Activated gamma-delta T cell (primary cell): ENCODE measurements around the gene USP48.

Source experiments
- DNase-seq: peaks from one replicate; lab custom pipeline; 2025; lab: John Stamatoyannopoulos, UW

The USP48 gene

DNA sequence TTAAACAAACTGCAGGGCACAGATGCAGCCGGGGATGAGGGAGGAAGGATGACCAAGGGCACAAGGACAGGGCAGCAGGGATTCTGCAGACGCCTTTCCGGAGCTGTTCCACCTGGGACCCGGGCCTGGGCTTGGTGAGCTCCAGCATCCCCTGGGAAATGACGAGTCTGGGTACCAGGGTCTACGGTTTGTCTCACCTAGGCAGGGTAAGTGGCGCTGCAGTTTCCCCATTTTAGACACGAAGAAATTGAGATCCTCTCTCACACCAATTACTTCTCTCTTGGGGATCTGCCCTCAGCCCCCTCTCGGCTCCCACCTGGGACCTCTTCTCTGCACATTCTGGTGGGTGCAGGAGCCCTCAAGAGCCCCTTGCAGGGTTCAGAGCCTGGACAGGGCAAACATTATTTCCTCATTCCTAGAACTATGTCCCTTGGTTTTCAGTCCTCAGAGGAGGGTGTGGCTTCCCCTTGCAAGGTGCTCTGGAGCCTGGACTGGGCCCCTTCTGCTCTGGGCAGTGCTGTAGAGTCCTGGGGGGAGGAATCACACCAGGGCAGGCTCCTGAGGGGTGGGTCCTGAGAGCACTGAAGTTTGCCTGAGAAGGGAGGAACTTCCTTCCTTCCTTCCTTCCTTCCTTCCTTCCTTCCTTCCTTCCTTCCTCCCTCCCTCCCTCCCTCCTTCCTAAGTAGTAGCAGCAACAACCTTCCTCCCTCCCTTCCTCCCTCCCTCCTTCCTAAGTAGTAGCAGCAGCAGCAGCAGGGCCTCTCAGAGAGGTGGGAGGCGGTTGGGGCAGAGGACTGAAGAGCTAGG lies 129.8 kb downstream of the USP48 start:
- no peak for DNase-seq

DNA sequence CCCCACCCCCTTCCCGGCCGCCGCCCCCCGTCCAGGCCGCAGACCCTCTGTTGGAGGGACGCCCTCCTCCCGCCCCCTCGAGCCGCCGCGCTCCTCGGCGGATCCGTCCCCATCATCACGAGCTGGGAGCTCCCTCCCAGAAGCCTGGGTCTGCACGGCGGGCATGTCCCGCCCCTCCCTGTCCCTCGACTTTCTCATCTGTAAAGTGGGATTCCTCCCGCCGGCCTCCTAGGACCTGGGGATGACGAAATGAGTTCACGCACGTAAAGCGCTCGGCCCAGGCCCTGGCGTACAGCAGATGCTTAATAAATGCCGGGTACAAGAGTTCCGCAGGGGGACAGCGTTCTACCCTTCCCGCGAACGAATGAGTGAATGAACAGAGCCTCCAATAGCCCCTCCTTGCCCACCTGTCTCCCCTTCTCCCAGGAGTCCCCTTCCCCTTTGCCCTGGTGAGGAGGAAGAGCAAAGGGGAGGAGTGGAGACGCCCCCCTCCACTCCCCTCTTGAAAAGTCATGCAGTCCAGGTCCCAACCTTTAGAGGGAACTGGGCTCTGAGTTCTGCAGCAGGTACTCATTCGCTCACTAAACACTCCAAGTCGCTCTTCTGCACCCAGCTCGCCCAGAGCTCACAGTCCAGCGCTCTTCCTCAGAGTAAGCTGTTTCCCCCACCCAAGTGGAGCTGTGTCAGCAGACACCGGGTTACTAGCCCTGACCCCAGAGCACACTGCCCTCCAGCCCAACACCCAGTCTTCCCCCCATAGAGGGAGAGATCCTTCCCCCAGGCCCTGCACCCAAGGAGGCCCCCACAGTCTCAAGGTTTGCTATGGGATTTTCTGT lies 130.6 kb downstream of the USP48 start:
- DNase-seq: no peak

DNA sequence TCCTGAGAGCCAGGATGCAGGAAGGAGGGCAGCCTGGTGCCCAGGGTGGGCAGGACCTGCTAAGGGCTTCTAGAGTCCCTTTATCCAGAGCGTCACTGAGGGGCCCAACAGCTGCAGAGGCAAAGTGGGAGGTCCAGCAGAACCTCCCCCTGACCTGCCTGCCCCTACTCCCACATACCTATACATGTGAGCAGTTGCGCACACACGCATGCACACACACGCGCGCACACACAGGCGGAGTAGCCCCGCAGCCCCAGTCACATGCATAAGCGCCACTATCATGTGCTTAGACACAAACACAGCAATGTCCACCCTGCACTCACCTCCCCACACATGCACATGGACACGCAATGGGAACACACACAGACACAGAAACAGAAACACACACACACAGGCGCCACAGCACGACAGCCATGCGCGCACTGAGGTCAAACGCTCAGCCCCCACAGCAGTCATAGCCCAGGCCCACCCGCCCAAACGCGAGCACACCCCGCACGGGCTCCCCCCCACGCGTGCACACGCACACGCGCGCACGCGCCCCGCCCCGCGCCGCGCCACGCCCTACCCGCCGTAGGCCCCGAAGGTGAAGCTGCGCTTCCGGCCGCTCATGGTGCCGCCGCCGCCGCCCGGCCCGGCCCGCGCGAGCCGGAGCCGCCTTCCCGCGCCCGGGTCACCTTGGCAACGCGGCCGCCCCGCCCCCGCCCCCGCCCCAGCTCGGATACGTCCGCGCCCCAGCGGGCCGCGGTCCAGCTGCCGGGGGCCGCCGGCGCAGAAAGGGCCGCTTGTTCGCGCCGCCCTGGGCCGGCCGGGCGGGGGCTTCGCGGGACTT lies 131.5 kb downstream of the USP48 start:
- DNase-seq: no peak

DNA sequence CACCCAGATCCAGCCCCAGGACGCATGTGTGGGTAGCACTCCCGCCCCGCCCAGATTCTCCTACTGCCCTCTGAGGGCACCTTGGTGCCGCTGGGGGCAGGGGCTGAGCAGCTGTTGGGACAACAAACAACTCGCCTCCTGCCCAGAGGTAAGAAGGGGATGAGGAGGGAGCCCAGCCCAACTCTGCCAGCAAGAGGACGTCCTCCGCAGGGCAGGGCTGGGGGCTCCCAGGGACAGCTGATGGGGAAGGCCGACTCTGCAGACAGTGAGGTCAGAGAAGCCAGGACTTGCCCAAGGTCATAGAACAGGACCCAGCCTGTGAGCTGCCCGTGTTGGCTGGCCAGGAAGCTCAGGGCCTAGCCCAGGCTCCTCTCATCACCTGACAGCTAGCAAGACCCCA lies 132.5 kb downstream of the USP48 start:
- no peak for DNase-seq

DNA sequence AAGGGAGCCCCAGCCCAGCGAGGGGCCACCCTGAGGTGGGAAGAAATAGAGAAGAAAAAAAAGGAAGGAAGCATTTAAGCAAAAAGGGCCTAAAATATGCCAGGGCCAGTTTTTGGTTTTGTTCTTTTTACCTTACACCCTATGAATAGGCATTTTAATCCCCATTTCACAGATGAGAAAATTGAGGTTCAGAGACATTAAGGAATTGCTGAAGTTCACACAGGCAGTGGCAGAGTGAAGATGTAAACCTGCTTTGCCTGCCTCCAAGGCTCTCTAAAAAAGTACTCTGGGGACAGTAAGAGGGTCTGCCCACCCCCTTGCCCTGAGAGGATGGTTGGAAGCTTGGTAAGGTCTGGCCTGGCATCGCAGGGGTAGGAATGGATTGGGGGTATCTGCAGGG lies 133.6 kb downstream of the USP48 start:
- DNase-seq: no peak

DNA sequence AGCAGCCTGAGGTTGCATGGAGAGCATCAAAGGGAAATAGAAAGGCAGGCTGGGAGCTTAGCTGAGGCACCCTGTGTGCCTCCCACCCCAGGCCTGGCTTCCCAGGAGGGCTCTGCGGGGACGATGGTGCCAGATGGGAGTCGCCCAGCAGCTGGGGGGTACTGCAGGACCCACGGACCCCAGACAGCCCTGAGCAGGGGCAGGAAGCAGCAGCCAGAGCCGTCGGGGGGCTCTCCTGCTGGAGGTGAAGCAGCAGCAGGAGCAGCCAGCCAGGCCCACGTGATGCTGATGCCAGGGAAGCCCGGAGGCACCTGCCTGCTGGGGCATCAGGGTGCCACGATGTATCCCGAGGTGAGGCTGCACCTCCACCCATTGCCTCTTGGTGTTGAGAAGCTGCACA lies 134.2 kb downstream of the USP48 start:
- no peak for DNase-seq

DNA sequence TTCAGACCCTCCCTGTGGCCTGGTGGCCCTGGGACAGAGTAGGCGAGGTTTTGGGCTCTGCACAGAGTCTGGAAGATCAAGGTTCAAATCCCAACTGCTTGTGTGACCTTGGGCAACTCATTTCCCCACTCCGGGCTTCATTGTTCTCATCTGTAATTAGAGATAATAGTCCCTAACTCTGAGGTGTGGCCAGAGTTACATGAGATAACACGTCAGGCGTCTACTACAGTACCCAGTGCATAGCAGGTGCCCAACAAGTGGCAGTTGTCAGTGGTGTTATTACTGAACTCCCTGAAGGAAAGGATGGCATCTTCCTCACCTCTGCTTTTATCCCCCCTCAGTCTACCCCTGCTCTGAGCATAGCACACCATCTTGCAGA lies 134.6 kb downstream of the USP48 start:
- no peak for DNase-seq

DNA sequence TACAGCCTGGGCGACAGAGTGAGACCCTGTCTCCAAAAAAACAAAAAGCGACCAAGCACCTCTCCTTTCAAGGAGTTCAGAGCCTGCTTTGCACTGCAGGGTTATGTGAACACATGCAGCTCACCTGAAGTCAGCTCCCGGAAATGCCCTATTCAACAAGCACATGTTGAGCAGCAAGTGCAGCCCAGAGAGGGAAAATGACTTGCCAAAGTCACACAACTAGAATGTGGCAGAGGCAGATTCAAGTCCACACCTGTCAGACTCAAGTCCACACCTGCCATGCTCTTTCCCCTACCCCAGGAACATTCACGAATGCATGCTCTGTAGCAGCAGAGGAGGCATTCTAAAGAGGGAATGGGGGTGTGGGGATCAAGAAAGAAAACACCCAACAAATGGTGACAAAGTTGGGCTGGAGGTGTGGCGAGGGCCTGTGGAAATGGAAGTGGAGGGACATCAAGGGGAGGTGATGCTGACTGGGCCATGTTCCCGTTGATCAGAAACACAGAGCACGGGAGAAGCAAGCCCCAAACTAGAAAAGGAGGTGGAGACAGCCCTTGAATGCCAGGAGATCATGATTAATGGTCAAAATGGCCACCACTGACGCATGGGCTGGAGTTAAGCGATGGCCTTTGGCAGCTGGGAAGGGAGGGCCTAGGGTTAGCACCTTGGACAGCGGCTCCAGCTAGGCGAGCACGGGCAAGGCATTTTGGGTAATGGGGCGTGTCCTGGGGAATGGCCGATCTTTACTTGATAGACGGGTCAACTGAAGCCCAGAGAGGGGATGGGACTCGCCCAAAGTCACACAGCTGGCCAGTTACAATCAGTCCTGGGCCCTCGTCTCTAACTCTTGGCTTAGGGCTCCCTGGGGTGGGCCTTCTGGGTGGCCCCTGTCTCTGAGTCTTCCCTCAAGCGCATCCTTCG lies 135.3 kb downstream of the USP48 start:
- no peak for DNase-seq

DNA sequence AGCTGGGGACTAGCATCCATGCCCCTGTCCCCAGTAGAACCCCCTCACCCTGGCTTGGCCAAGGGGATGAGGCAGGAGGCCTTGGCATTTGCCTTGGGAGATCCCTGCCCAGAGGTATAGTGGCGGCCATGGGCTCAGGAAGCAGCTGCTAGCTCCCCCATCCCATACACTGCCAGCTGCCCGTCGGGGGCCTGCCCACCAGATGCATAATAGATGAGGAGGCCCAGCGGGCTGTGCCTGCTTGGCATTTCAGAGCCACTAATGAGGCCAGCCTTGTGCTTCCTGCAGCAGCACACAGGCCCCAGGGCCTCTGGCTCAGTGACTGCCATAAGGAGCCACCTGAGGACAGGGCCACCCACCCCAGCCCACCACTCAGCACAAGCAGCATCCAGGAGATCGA lies 137.4 kb downstream of the USP48 start:
- DNase-seq: no peak

DNA sequence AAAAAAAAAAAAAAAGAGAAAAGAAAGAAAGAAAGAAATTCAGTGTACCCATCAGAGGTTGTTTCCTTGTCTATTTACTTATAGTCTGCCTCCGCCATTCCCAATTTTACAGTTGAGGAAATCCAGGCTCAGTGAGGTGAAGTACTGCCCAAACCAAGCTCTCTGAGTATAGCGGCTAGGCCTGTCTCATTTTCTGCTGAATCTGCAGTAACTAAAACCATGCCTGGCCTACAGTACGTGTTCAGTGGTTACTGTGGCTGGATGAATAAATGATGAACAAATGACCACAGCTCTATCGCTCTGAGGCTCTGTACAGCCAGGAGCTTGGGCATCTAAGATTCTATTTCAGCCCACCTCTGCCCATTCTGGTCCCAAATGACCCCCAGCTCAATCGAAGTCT lies 138.0 kb downstream of the USP48 start:
- DNase-seq: no peak

DNA sequence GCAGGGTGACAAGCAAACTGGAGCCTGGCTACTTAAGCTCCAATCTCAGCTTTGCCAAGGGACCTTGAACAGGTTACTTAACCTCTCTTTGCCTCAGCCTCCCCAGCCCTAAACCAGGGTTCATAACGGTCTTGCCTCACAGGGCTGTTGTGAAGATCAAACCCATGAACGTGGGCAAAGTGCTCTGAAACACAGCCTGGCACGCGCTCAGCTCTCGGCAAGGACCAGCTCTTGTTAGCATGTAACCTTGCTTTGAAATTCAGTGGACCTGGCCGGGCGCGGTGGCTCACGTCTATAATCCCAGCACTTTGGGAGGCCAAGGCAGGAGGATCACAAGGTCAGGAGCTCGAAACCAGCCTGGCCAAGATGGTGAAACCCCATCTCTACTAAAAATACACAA lies 138.6 kb downstream of the USP48 start:
- no peak for DNase-seq

DNA sequence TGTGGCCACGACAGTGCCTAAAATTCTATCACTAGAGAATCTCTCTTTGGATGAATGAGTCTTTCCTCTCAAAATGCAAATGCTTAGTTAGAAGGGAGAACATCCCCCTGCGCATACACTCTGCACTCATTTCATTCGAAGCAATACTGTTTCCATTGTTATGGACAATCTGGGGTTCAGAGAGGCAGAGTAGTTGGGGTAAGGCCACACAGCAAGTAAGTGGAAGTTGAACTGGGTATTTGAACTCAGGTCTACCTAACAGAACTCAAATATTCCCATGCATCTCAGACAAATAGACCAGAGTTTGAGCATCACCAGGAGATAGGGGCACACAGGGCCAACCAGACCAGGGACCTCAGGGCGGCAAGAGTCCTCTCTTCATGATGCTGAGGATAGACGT lies 139.3 kb downstream of the USP48 start:
- DNase-seq: no peak

DNA sequence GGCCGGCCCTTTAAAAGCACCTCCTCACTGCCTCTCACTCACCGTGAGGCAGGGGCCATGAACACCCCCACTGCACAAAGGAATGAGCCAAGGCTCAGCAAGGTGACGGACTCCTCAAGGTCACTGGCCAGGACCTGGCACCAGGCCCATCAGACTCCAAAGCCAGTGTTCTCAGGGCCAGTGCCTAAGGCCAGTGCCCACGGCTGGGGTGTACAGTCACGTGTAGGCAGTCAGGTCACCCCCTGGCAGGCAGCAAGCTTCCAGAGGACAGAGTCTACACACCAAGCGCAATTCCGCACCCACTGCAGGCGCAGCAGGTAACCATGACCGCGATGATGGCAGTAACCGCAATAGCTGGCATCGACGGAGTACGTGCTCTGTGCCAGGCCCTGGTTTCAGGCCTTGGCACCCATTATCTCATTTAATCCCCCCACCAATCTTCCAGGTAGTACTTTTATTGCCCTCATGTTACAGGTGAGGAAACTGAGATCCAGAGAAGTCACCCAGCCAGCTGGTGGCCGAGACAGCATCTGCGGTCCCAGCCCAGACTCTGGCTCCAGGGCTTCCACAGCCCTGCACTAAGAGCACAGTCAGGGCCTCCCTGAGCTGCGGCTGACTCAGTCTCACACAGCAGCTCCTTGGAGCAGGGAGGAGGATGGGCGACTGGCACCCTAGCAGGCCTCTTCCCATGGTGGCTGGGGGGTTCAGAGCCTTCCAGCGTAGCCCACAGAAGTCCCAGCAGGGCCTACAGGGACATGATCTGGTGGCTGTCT lies 140.8 kb downstream of the USP48 start:
- DNase-seq: no peak

DNA sequence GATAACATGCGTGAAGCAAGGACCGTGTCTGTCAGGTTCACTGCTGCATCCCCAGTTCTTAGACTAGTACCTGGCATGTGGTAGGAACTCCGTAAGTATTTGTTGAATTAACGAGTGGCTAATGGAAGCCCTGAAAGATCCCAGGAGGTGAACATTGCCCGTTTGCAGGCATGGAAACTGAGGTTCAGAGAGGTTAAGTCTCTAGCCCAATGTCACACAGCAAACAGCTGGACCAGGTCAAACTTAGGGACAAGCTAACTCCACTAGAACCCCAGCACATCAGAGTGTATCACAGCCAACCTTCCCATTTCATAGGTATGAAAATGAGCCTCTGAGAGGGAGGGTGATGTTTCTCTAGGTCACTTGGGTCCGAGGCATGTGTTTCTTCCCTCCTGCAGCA lies 141.4 kb downstream of the USP48 start:
- DNase-seq: no peak

DNA sequence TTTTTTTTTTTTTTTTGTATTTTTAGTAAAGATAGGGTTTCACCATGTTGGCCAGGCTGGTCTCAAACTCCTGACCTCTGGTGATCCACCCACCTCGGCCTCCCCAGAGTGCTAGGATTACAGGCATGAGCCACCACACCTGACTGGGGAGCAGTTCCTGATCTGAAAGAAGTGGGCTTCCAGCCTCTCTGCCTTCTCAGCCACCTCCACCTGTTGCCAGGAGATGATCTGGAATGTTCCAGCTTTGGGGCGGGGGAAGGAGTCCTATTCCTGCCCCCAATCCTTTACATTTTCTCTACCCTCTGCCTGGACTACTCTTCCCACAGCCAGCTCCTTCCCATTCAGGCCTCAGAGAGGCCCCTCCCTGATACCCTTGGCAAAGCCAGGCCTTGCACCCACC lies 141.9 kb downstream of the USP48 start:
- no peak for DNase-seq

DNA sequence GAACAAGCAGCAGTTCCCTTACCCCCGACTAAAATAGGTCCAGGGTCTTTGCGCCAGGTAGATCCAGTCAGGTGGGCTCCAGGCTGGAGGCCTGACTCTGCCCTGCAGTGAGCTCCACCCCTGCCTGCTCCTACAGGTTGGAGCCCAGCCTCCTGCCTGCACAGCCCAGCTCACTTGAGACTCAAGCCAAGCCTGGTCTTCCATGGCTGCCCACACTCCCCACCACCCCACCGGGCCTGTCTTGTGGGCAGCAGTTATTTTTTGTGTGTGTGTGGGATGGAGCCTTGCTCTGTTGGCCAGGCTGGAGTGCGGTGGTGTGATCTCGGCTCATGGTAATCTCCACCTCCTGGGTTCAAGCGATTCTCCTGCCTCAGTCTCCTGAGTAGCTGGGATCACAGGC lies 142.3 kb downstream of the USP48 start:
- DNase-seq: no peak

DNA sequence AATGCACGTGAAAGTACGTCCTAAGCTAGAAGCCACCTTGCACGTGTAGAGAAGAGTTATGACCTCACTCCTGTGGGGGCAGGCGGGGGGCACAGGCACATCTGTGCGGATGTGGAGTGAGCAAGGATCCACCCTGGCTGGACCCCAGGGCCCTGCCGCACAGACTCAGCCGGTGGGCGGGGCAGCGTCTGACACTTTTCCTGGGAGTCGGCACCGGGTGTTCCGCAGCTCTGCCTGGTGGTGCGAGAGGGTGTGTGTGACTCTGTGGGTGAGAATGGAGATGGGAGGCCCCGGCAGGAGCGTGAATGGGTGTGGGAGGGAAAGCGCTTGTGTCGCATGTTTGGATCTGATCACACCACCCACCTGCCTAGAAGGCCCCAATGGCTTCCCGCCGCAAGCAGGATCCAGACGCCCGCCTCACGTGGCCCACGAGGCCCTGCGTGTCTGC lies 143.3 kb downstream of the USP48 start:
- no peak for DNase-seq

DNA sequence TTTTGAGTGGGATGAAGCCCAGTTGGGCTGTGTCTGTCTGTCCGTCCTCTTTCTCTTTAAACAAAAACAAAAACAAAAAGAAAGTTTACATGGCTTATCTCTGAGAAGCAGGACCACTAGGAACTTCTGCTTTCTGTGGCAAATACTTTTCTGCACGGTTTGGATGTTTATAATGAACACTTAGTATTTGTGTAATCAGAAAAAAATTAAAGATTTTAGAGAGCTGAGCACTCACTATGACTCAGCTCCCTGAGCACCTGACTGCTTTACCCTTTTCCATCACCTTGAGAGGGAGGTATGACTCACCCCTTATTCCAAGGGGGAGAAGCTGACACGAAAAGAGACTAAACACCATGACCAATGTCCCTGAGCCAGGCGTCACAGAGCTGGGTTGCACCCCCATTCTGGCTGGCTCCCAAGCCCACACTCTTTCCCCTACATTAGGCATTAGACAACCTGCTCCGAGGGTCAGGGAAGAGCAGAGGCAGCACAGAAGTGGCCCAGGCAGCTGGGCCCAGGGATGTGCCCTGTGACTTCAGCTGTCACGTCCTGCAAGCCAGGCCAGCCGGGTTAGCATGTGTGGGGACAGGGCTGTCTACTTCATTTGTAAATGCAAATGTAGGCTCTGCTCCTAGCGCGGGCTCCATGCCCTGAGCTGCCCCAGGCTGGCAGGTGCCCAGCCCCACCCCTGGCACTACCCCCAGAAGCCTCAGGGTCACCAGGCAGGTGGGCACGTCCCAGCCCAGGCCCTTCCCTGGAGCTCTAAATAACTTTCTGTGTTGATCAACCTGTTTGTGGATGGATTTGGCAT lies 144.2 kb downstream of the USP48 start:
- DNase-seq: no peak

DNA sequence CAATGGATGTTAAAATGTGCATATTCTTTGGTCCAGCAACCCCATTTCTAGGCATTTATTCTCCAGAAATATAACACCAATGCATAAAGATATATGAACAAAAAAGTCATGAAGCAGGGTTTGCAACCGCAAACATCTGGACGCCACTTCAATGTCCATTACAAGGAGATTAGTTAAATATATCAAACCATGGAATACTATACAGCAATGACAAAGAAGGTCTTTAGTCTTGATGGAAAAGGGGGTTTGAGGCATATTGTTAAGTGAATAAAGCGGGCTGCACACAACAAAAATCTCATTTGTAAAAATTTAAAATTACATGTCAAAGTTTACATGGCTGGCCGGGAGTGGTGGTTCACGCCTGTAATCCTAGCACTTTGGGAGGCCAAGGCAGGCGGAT lies 145.4 kb downstream of the USP48 start:
- DNase-seq: no peak

DNA sequence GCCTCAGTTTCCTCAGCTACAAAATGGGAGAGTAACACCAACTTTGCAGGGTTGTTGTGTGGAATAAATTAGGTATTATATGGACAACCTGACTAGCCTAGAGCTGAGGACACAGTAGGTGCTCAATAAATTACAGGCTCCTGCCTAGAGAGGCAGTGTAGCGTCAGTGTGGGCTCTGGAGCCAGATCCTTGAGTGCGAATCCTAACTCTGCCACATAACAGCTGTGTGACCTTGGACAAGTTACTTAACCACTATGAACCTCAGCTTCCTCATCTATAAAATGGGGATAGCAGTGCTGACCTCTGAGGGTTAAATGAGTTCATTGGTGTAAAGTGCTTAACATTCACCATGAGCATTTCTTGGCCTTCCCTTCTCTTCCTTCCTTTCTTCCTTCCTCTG lies 146.9 kb downstream of the USP48 start:
- DNase-seq: no peak
